ENCODE data around the gene GJB5.
"Not testable (repeated sequence)": the region's sequence is repeated elsewhere in the genome, so short reads cannot be mapped to it uniquely, and the experiment has no call there.

Gene GJB5

DNA sequence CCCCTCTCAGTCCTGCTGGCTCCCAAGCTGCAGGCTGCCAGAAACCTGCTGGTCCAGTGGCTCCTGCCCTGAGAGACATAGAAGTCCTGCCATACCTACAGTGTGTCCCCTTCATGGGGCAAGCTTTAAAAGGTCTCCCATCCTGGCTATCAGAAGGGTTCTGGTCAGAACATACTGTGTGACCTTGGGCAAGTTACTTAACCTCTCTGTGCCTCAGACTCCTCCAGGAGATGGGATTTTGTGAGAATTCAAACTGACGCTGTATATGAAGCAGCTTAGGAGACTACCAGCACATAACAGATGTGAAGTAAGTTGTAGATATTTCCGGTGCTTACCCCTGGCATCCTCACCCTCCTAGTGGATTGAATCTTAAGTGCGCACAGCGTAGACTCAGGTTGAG lies 8.7 kb upstream of the GJB5 start:
- no peak for DNase-seq

DNA sequence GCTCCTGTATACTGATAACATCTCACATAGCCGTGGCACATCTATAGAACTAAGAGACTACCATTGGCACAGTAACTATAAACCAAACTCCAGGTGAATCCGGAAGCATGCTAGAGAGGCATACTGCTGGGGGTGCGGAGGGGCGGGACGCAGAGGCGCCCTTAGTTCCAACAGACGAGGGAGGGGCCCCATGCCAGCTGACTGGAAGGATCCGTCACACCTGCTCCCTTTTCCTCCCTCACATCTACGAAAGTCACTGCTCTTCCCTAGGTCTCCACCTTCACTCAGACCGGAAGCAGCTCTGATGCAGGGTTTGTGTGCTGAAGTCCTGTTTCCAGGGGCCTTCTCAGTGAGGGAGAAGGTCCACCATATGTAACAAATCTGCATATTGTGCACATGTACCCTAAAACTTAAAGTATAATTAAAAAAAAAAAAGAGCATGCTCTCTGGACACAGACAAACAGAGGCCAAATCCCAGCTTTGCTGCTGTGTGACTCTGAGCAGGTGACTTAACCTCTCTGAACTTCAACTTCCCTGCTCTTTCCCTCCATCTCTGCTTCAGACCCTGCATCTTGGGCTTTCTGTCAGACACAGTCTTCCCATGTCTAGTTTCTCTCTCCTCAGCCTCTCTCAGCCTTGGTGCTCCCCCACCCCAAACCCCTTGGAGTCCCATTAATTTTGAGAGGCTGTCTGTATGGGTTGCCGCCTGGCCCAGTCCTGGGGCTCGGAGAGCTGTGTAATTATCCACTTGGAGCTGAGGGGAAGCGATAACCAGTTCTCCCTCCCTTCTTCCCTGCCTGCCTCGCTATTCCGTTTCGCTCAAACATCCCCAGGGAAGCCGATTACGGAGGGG lies 7.8 kb upstream of the GJB5 start:
- peak; percentile 84 for DNase-seq

DNA sequence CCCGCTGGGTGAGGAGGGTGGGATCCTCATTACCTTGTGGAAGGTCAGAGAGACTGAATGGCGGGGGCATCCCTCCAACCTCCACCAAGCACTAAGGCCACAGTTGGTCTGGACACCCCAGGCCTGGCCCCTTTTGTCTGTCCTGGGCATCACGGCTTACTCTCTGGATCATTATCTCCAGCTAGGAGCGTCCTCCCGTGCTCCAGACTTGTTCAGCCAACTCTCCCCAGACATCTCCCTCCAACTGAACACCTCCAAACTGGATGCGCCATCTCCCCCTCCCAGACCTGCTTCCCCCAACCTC lies 7.3 kb upstream of the GJB5 start:
- DNase-seq, result peak; percentile 84

DNA sequence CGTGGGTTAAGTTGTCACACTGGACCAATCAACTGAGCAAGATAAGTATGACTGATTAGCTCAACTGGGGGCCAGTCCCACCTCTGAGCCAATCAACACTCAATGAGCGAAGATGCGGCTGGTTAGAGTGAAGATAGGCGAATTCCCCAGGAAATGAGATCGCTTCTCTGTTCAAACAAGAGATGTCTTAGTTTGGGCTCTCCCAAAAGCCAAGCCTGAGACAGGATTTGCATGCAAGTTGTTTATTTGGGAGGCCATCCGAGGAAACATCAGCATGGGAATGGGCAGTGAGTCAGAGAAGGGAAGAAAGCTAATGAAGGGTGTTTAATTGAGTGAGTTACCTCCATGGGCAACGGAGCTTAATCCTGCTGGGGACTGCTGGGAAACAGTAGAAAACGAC lies 4.9 kb upstream of the GJB5 start:
- no peak for DNase-seq

DNA sequence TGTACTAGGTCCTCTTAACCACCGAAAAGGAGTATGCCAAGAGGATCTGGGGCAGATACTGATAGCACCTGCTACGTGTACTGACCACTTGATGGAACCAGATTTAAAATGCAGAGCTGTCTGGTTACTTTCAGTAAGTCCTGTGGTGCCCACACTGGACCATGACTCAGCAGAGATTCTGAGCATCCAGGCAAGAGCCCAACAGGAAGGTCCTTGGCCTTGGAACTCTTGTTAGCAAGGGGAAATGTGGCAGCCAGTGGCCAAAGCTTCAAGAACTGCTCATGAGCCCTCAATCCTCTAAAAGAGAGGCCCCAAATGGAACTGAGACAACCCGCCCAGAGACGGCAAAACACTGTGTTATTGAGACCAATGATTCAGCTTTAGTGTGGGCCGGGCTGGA lies 4.2 kb upstream of the GJB5 start:
- DNase-seq, result no peak

DNA sequence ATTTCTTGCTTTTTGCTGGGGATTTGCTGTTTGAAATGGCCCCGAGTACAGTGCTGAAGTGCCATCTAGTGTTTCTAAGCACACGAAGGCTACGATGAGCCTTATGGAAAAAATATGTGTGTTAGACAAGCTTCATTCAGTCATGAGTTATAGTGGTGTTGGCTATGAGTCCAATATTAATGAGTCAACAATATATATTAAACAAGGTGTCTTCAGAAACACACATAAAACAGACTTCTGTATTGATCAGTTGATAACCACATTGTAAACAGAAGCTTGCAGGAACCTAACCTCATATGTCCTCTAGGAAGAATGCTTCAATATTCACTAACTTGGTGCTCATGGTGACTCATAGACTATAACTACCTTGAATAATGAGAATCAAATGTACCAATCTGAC lies 1.7 kb upstream of the GJB5 start:
- DNase-seq, result no peak

DNA sequence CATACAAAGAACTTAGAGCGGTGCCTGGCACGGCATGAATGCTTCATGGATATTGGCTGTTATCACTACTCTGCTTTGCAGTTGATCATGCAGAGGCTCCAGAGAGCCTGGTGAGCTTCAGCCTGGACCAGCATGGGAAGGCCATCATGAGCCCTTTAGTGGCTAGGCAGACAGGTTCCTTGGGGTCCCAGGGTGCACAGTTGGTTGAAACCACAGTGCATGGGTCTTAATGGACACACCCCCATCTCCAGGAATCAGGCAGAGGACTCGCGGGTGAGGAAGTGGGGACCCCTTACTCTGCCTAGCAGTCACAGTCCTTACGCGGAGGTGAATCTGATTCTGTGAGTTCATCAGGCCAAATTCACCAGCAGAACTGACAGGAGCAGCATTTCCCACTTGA lies 1.1 kb downstream of the GJB5 start:
- no peak for DNase-seq

DNA sequence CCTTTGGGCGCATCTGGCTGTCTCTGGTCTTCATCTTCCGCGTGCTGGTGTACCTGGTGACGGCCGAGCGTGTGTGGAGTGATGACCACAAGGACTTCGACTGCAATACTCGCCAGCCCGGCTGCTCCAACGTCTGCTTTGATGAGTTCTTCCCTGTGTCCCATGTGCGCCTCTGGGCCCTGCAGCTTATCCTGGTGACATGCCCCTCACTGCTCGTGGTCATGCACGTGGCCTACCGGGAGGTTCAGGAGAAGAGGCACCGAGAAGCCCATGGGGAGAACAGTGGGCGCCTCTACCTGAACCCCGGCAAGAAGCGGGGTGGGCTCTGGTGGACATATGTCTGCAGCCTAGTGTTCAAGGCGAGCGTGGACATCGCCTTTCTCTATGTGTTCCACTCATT lies 2.5 kb downstream of the GJB5 start:
- DNase-seq, result no peak

DNA sequence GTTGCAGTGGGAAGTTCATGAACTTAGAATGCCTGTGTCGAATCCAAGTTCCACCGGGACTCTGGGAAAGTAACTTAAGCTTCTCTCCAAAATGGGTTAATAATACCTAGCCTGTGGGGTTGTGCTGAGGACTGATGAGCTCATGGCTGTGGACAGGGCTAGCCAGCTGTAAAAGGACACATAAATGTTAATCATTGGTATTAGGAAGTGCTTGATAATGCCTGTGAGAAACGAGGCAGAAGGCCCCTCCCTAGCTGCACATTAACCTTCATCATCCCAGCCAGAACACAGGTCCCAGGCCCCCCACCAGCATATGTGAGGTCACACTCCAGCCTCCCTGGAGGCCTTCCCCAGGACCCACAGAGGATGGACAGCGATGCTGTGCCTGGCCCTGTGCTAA lies 3.9 kb downstream of the GJB5 start:
- no peak for DNase-seq

DNA sequence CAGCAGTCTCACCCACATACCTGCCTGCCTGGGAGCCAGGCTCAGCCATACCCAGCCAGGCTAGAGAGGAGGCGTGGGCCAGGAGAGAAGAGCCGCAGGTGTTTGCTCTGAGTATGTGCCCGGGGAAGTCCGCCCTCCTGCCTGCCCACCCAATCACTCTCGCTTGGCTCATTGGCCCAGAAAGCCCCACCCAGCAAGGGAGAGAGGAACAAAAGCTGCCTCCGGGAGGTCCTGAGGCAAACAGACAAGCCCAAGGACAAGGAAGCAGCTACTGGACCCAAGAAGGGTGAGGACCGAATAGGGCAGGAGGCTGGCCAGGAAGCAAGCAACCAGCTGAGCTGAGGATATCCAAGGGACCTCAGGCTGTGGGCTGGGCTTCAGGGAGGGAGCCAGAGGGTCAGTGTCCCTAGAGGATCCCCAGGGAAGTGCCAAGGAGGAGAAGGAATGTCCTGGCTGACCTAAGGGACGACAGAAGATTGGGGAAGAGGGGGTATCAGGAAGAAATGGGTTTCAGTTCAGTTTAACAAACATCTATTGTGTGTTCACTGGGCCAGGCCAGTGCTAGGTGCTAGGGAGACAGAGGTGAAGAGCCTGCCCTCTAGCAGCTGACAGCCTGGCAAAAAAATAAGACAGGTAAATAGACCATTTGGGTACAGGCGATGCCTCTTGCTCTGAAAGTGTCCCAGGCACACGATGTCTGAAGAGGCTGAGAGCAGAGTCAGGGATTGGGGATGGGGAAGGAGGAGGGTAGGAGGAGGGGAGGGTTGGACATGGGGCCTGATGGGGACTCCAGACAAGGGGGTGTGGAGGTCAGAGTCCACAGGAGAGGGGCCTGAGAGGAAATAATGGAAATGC lies 4.9 kb downstream of the GJB5 start, which contains the start of gene GJB4:
TSS of gene GJB4 (plus strand) at position 238 of the 855 bp plus-strand sequence. CDS start 1,515 bp downstream, outside the sequence.
- DNase-seq, result no peak

DNA sequence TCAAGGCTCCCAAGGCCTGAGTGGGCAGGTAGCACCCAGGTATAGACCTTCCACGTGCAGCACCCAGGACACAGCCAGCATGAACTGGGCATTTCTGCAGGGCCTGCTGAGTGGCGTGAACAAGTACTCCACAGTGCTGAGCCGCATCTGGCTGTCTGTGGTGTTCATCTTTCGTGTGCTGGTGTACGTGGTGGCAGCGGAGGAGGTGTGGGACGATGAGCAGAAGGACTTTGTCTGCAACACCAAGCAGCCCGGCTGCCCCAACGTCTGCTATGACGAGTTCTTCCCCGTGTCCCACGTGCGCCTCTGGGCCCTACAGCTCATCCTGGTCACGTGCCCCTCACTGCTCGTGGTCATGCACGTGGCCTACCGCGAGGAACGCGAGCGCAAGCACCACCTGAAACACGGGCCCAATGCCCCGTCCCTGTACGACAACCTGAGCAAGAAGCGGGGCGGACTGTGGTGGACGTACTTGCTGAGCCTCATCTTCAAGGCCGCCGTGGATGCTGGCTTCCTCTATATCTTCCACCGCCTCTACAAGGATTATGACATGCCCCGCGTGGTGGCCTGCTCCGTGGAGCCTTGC lies 6.4 kb downstream of the GJB5 start:
- DNase-seq, result no peak

DNA sequence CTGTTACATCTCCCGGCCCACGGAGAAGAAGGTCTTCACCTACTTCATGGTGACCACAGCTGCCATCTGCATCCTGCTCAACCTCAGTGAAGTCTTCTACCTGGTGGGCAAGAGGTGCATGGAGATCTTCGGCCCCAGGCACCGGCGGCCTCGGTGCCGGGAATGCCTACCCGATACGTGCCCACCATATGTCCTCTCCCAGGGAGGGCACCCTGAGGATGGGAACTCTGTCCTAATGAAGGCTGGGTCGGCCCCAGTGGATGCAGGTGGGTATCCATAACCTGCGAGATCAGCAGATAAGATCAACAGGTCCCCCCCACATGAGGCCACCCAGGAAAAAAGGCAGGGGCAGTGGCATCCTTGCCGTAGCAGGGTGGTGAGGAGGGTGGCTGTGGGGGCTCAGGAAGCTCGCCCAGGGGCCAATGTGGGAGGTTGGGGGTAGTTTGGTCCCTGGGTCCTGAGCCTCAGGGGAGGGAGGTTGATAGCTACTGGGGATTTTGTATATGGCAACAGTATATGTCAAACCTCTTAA lies 7.0 kb downstream of the GJB5 start:
- no peak for DNase-seq

DNA sequence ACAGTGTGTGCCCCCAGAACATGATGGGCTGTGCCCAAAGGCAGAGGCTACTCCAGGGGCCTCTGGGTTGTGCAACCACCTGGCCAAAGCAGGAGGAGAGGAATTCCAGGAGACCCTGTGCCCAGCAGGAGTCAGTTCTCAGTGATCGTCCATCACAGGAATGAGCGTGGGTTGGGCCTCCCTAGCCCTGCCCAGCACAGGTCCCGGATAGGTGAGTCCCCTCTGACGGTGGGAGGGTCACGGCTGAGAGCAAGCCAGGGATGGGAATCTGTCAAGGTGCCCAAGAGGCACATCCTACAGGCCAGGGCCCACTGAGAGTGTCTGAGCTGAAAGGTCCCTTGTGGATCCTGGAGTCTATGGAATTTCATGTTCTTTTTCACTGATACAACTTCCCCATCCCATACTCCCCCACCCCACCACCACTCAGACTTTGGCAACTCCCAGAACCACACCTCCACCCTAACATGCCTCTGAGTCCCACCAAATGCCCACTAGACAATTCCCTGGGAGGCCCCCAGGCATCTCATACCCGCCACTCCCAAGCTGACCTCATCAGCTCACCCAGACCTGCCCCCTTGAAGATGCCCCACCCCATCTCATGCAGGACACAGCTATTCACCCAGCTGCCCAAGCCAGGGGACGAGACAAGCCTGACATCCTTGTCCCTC lies 7.8 kb downstream of the GJB5 start:
- DNase-seq, result no peak

DNA sequence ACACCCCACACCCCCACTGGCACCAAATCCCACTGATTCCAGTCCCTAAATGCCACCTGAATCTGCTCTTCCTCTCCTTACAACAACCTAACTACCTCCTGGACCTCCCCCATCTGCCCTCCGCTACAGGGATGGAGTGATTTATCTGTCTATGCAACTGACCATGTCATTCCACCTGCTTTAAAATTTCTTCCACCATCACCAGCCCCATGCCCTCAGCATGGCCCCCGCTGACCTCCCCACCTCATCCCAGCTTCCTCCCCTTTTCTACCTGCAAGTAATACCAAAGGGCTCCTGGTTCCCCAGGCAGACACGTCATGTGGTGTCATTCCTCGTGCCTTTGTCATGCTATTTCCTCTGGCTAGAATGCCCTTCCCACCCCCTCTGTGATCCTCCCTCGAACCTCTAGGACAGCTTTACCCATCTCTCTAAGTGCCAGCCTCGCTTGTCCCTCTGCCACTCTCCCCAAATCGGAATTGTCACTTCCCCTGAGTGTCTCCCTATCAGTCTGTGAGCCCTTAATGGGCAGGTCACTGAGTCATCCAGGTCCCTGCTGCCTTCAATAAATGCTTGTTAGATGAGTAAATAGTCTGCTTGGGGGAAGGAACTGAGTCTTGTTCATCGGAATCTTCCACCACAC lies 8.4 kb downstream of the GJB5 start:
- DNase-seq, result no peak

DNA sequence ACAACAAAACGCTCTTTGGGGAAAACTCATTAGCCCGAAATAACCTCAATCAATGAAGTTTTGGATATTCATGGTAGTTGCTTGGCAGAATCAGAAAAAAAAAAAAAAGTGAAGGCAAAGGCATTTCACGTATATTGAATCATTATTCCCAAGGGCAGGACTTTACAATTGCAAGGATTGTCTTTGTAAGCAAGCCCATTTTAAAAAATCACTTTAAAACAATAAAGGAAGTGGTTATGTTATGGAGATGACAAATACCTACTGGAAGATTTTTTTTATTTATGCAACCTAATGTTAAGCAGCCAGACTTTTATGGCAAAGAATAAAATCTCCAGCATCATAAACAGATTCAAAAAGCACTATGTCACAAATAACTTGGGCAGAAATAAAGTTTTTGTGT lies 14.0 kb downstream of the GJB5 start:
- no peak for DNase-seq

DNA sequence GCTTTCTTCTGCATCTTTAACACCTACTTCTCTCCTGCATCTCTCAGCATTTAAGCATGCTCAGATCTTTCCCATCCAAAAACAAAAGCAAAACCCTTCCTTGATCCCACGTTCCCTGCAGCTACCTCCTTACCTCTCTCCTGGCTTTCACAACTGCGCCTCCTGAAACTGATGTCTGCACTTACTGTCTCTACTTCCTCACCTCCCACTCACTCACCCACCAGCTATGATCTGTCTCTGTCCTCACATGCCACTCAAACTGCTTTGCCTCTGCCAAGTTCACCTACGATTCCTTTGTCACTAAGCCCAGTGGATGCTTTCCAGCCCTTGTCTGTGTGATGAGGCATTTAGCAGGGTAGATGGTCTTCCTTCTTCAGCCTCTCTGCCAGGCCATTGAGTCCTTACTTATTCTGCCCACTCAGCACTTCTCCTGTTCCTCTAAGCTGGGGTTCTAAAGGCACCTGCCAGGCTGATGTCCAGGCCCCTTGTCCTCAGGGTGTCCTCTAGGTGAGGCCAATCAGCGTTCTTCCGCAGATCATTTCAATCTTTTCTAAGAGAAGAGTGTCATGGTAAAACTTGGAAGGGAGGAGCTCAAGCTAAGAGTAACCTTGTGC lies 16.2 kb downstream of the GJB5 start:
- DNase-seq, result no peak

DNA sequence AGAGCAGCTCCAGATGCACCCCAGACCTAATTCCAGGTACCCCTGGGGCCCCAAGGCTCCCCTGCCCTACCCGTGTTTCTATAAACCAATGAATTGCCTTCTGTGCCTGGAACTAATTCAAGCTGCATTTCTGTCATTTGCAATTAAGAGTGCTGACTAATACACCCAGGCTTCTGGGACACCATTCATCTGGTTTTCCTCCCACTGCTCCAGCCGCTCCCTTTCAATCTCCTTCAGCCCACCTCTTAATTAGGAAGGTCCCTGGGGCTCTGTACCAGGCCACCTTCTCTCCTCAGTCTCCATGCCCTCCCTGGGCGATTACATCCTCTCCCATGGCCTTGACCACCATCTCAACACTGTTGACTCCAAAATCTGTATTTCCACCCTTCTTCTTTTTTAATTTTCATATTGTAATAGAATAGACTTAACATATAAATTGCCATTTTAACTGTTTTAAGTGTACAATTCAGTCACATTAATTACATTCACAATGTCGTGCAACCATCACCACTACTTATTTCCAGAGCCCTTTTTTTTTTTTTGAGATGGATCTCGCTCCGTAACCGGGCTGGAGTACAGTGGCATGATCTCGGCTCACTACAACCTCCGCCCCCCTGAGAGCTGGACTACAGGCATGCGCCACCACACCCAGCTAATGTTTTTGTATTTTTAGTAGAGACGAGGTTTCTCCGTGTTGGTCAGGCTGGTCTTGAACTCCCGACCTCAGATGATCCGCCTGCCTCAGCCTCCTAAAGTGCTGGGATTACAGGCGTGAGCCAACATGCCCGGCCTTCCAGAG lies 16.9 kb downstream of the GJB5 start:
- DNase-seq, result no peak

DNA sequence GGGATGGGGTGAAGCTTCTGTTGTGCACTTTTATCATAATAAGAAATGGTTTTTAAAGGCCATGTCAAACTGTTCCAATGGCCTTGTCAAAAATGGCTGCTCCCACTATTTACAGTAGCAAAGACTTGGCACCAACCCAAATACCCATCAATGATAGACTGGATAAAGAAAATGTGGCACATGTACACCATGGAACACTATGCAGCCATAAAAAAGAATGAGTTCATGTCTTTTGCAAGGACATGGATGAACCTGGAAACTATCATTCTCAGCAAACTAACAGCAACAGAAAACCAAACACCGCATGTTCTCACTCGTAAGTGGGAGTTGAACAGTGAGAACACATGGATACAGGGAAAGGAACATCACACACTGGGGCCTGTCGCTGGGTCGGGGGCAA lies 18.3 kb downstream of the GJB5 start:
- not testable (repeated sequence) for DNase-seq

DNA sequence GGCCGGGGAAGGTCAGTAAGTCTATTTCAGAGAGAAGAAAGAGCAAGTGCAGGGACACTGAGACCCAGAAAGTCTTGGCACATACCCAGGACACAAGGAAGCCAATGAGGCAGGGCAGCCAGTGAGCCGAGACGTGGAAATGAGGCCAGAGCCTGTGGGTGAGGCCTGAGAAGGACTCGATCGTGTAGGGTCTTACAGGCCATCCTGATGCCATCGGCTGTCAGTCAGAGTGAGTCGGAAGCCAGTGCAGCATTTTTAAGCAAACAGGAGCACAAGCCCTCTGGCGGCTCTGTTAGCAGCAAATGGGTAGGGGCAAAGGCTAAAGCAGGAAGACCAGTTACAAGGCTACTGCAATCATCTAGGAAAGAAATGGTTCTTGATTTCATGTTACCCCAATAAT lies 20.1 kb downstream of the GJB5 start:
- no peak for DNase-seq

DNA sequence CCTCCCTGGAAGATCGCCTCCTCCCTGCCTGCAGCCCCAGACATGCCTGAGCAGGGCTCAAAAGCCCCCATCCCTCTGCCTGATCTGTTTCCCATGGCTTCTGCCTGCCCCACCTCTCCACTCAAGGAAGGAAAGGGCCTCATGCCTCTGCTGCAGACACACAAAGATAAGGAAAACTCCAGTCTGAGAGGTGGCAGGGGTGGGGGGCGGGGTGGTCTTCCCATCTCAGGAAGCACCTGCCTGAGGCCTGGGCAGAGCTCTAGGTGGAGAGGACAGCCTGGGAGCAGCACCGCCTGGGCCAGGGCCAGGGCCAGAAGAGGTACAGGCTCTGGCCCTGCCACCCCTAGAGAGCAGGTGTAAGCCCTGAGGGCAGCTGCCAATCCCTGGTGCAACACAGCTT lies 22.1 kb downstream of the GJB5 start:
- no peak for DNase-seq

Data from NCI-H2227 treated with DMSO at 0.1 percent for 48 hours (cell line).